HG02588 (cell line): ENCODE results near the gene BARHL2.

Source experiments
- ATAC-seq: cut with Tn5 transposase; IDR thresholded peaks from one replicate; pipeline ENCODE4 v1.9.1; 2021; ENCODE audit warnings: mild to moderate bottlenecking, moderate library complexity; ENCODE audit not compliant: unreplicated experiment

The BARHL2 gene

GRCh38 chr1:90710579-90711536 is 6.2 kb downstream of the BARHL2 start:
- no peak for ATAC-seq

GRCh38 chr1:90709535-90709934 is 7.6 kb downstream of the BARHL2 start:
- no peak for ATAC-seq

GRCh38 chr1:90708826-90709225 is 8.3 kb downstream of the BARHL2 start:
- ATAC-seq, result no peak

- no peak for ATAC-seq
These were observed 8.8 kb downstream of the BARHL2 start for GRCh38 chr1:90708236-90708786.

GRCh38 chr1:90707363-90707710 is 9.8 kb downstream of the BARHL2 start:
- no peak for ATAC-seq

GRCh38 chr1:90706437-90707362 is 10.4 kb downstream of the BARHL2 start:
- ATAC-seq, result no peak

GRCh38 chr1:90705956-90706355 is 11.1 kb downstream of the BARHL2 start:
- no peak for ATAC-seq

- ATAC-seq, result no peak
These were observed 12.3 kb downstream of the BARHL2 start for GRCh38 chr1:90704817-90705216.

- no peak for ATAC-seq
These were observed 22.3 kb downstream of the BARHL2 start for GRCh38 chr1:90694846-90695245.

- no peak for ATAC-seq
These were observed 29.4 kb downstream of the BARHL2 start for GRCh38 chr1:90687747-90688146.

- no peak for ATAC-seq
These were observed 41.8 kb downstream of the BARHL2 start for GRCh38 chr1:90675161-90675847.

- no peak for ATAC-seq
These were observed 45.4 kb downstream of the BARHL2 start for GRCh38 chr1:90671741-90672140.

- no peak for ATAC-seq
These were observed 45.9 kb downstream of the BARHL2 start for GRCh38 chr1:90671251-90671650.
